HG03159 (cell line): ENCODE results near the gene CNNM3.

Source experiments
- ATAC-seq: cut with Tn5 transposase; IDR thresholded peaks from one replicate; pipeline ENCODE4 v1.9.1; 2021; ENCODE audit warnings: mild to moderate bottlenecking, moderate library complexity; ENCODE audit not compliant: unreplicated experiment

CNNM3 gene

GRCh38 chr2:96816836-96817702 lies 1.0 kb downstream of the CNNM3 start:
- ATAC-seq, result no peak

DNA sequence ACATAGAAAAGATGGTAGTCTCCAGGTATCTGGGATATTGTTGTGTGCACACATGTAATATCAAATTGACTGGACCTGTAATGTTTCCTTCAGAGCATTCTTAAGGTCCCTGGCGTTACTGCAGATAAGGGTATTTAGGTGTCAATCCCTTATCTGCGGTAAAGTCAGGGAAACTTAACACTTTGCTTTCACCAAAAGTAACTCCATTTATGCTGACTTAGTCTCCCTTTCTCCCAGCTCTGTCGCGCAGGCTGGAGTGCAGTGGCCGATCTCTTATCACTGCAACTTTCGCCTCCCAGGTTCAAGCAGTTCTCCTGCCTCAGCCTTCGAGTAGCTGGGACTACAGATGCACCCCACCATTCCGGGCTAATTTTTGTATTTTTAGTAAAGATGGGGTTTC lies 1.8 kb downstream of the CNNM3 start:
- no peak for ATAC-seq

GRCh38 chr2:96819128-96819875 lies 3.2 kb downstream of the CNNM3 start:
- no peak for ATAC-seq

- ATAC-seq, result no peak
Observed at GRCh38 chr2:96819876-96820511, 3.9 kb downstream of the CNNM3 start.

DNA sequence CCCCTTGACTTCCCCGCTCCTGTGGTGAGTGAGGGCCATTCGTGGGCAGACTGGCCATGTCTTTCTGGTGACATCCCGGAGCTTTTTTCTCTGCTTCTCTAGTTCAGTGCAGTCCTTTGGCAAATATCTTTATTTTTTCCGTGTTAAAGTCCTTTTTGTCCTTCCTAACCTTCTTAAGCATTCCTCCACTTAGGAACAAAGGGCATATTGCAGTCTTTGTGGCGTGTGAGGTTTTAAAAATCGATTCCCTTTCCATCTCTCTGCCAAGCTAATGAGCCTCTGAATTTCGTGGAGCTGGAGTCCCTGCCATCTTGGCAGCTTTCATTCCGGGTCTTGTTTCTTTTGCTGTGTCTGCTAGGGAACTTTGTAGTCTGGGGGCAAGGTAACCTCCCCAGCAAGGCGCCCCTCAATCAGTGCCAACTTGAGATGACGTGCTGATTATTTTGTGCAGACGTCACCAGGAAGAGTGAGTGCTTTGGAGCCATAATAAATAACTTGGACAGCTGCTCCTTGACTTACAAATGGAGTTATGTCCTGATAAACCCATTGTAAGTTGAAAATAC lies 5.1 kb downstream of the CNNM3 start:
- ATAC-seq, result no peak

GRCh38 chr2:96822786-96823185 lies 6.7 kb downstream of the CNNM3 start:
- ATAC-seq, result no peak

DNA sequence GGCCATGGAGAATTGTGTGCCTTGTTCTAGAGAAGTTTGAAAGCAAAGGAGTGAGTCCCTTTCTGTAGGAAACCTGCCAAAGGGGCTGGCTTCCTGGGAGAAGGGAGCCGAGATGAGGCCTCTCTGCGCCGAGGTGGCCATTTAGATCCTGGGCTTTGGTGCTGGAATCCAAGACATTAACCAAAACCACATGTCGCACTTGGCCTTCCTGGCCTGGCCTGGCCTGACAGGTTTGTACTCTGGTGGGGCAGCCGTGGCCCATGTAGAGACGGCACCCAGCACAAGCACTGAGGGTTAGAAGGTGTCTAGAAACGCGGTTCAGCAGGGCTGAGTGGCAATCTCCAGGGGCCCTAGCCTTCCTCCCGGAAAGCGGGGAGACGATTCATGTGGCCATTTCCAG lies 7.1 kb downstream of the CNNM3 start:
- ATAC-seq, result no peak

DNA sequence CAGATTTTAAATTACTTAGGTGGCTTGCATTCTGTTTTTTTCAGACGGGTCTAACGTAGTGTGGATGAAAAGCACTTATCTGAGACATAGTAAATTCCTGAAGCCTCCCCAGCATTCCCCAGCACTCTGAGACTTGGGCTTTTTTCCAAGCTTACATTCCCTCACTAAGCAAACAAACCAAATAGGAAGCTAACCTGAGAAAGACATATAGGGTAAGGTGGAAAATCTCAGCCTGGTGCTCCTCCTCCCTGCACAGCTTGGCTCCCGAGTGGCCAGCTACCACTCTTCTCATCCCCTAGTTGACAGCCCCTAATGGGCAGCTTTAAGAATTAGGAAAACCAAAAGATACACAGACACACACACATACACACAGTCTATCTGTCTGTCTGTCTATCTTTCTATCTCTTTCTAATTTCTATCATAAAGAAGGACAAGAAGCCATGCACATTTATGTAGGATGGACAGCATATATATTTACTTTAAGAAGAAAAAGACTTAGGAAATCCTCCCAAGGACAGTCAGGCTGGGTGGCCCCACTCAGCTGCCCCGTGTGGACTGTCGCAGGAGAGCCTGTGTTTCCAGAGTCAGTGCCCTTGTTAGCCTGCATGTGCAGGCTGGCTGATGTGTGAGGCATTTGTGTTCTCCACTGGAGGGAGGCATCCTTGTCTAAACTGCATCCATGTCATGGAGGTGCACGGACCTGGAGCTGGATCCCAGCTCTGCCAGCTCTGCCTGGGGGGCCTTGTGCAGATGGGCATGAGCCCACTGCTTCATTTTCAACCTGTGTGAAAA lies 8.2 kb downstream of the CNNM3 start:
- no peak for ATAC-seq

- ATAC-seq, result no peak
Observed at GRCh38 chr2:96825057-96825456, 9.0 kb downstream of the CNNM3 start.

GRCh38 chr2:96826546-96827278 lies 10.6 kb downstream of the CNNM3 start:
- ATAC-seq, result no peak

DNA sequence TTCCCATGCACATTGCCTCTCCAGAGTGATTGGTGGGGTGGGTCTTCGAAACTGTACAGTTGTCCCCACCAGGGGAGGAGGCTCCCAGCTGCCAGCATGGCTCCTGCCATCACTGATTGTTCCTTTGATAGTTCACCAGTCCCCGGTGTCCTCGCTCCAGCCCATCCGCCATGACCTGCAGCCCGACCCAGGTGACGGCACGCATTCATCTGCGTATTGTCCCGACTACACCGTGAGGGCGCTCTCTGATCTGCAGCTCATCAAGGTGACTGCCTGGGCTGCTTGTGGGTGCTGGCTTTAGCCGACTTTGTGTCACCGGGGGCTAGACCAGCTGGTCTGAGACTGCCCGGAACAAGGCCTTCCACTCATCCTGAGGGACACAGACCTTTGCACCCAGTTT lies 12.4 kb downstream of the CNNM3 start:
- ATAC-seq, result no peak

DNA sequence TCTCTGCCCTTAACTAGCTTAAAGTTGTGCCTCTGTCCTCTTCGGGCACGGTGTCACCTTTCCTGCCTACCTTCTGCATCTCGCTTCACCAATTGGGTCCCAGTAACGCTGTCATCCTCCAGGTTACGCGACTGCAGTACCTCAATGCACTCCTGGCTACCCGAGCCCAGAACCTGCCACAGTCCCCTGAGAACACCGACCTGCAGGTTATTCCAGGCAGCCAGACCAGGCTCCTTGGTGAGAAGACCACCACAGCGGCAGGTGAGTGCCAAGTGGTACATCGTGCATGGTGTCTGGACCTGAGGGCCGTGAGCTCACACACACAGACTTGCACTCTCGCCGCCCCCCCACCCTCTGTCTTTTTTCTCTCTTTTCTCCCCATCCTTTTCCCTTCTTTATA lies 12.8 kb downstream of the CNNM3 start:
- ATAC-seq, result no peak

GRCh38 chr2:96830044-96830562 lies 14.0 kb downstream of the CNNM3 start:
- ATAC-seq, result no peak

DNA sequence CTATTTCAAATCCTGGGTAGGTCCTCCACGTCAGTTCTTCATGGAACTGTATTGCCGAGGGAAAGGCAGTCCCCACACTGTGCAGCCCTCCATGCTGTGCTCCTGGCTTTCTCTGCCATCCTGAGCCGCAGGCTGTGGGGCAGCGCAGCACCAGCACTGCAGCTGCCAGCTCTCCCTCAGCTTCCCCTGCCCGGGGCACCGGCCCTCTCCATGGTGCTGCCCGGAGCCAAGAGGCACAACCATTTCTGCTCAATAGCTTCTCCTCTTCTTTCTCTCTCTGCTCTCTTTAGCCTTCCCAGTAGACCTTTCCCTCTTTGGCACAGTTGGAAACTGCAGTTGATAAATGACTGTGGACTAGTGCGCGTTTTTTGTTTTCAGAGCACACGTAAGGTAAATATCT lies 15.6 kb downstream of the CNNM3 start:
- no peak for ATAC-seq

GRCh38 chr2:96832408-96832753 lies 16.3 kb downstream of the CNNM3 start:
- ATAC-seq, result no peak

- no peak for ATAC-seq
Observed at GRCh38 chr2:96832754-96833507, 16.9 kb downstream of the CNNM3 start.

DNA sequence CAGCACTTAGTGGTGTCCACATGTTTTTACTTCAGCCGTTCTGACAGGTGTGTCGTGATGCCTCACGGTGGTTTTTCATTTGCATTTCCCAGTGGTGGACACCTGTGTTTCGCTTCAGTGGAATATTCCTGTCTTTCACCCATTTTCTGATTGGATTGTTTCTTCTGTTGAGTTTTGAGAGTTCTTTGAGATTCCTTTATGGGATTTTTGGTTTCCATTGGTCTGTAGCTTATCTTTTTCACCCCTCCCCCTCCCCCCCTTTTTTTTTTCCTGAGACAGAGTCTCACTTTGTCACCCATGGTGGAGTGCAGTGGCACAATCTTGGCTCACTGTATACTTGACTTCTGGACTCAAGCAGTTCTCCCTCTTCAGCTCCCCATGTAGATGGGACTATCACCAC lies 19.8 kb downstream of the CNNM3 start:
- ATAC-seq, result no peak

DNA sequence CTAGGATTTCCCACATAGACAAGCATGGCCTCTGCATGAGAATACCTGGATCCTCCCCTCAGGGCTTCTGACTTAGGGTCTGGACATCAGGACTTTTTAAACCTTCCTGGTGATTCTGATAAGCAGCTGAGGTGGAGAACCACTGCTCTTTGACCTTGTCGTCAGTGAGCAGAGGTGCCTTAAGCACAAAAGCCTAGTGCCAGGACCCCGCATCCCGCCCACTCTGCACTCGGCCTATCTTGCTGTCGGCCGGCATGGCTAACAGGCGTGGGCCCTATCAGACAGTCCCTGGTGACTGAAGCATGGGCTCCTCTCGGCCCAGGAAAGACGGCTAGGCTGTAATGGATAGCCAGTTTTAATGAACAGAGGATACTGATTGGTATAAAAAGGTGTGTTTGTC lies 21.5 kb downstream of the CNNM3 start:
- ATAC-seq, result no peak
